Effector memory CD4-positive, alpha-beta T cell (primary cell): Measurements from ENCODE around the gene PTBP3.
"Not testable (repeated sequence)": the region's sequence is repeated elsewhere in the genome, so short reads cannot be mapped to it uniquely, and the experiment has no call there.

Source experiments
- DNase-seq, 3 donors: peaks; one replicate each; pipeline ENCODE4 v3.0.0-alpha.2; 2020
- H3K27ac ChIP-seq: 2 replicates; pipeline ENCODE4 v1.7.0; 2013; ENCODE audit warnings: mild to moderate bottlenecking, low read length, moderate library complexity; ENCODE audit not compliant: insufficient read depth, poor library complexity, severe bottlenecking
- H3K27me3 ChIP-seq: replicated peaks from 2 replicates; pipeline ENCODE4 v1.7.0; 2013; ENCODE audit warnings: mild to moderate bottlenecking, low read length; ENCODE audit not compliant: insufficient read depth, control insufficient read depth, poor library complexity, severe bottlenecking
- H3K36me3 ChIP-seq: 2 replicates; pipeline ENCODE4 v1.7.0; 2013; ENCODE audit warnings: mild to moderate bottlenecking, low read length, moderate library complexity; ENCODE audit not compliant: control insufficient read depth, insufficient read depth
- H3K4me1 ChIP-seq: 2 replicates; pipeline ENCODE4 v1.7.0; 2013; ENCODE audit warnings: low read length, mild to moderate bottlenecking; ENCODE audit not compliant: control insufficient read depth, insufficient read depth, poor library complexity, severe bottlenecking
- H3K4me3 ChIP-seq: 2 replicates; pipeline ENCODE4 v1.7.0; 2013; ENCODE audit warnings: low read length, low read depth, mild to moderate bottlenecking; ENCODE audit not compliant: insufficient read depth, poor library complexity, severe bottlenecking
- H3K9me3 ChIP-seq: 2 replicates; pipeline ENCODE4 v1.7.0; 2013; ENCODE audit warnings: mild to moderate bottlenecking, low read length, moderate library complexity; ENCODE audit not compliant: control insufficient read depth

Gene PTBP3

DNA sequence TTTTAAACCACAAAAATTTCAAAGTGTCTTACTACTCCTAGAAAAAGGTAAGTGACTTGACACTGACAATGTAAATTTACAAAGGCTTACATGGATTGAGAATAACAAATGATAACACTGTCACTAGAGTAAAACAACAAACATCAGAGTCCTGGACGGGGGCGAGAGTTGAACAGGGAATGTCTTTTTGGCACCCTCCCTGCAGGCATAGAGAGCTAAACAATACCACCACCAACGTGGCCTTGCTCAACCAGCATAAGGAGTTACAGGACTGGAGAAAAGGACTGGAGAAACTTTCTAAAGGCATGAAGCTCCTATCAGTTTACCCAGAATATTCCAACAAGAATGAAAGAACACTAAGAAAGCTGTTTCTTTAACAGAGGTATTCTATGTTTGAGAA is 55.3 kb downstream of the PTBP3 start:
- no peaks in the 10 kb centered on the region for H3K9me3 ChIP-seq
- peaks cover 4% of the 10 kb centered on the region for H3K36me3 ChIP-seq
- no peaks in the 10 kb centered on the region for H3K27me3 ChIP-seq
- no peak overlapping the region for H3K4me3 ChIP-seq
- no peak overlapping the region for H3K27ac ChIP-seq
- no peak for DNase-seq
- no peaks in the 10 kb centered on the region for H3K4me1 ChIP-seq

DNA sequence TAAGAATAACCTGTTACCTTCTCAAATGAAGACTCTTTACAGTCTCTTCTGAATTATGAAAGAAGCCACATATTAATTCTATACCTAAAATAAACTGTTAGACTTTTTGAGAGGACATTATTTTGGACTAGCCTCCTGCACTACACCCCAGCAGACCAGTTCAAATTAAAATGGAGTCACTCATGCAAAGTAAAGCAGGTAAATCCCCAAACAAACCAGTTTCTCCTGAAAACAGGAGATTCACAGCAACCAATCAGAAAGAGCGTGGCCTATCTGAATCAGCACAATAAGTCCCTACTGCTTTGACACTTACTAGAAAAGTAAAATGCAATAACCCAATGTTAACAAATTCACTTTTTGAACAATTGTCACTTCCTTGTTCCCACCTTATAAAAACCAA is 58.8 kb downstream of the PTBP3 start:
- H3K27me3 ChIP-seq = no peaks in the 10 kb centered on the region
- peaks cover 4% of the 10 kb centered on the region for H3K36me3 ChIP-seq
- H3K4me3 ChIP-seq = no peak overlapping the region
- no peaks in the 10 kb centered on the region for H3K9me3 ChIP-seq
- H3K4me1 ChIP-seq = no peaks in the 10 kb centered on the region
- H3K27ac ChIP-seq = no peak overlapping the region
- no peak for DNase-seq

DNA sequence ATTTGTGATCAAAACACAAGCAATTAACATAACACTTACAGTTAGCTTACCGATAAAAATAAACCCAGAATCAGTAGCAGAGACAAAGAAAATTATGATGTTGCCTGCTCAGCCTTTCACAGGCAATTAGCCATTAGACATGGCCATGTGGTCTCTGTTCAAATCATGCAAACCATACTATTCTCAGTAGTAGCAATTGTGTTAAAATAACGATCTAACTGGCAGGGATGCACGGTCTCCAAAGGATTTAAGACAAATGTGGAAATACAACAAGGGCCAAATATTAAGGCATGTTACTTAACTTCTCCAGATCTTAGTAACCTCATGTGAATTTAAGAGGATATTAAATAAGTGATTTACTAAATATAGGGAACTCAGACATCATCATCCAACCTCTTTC is 59.5 kb downstream of the PTBP3 start:
- Histone ChIP-seq H3K27me3 (no peaks in the 10 kb centered on the region), H3K36me3 (peaks cover 4% of the 10 kb centered on the region), H3K27ac (no peak overlapping the region), H3K9me3 (no peaks in the 10 kb centered on the region), H3K4me3 (no peak overlapping the region), H3K4me1 (no peaks in the 10 kb centered on the region)
- no peak for DNase-seq

DNA sequence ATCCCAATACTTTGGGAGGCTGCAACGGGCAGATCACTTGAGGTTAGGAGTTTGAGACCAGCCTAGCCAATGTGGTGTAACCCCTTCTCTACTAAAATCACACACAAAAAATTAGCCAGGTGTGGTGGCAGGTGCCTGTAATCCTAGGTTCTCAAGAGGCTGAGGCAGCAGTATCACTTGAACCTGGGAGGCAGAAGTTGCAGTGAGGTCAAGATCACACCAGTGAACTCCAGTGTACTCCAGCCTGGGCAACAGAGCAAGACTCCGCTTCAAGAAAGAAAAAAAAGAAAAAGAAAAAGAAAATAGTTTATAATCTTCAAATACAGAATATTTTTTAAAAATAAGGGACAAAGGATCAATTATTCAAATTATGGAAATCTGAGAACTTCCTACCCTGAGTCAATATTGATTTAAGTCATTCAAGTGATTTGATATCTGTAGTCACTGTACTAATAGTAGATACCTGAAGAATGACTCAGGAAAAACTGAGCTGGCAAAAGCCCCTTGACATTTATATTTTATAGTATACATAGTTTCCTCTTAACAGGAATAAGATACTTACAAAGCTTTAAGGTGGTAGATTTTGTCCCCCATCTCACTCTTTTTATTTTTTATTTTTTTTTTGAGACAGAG is 61.8 kb downstream of the PTBP3 start:
- Histone ChIP-seq H3K9me3 (no peaks in the 10 kb centered on the region), H3K4me1 (no peaks in the 10 kb centered on the region), H3K4me3 (no peak overlapping the region), H3K27me3 (no peaks in the 10 kb centered on the region), H3K36me3 (peaks cover 8% of the 10 kb centered on the region), H3K27ac (no peak overlapping the region)
- no peak for DNase-seq

DNA sequence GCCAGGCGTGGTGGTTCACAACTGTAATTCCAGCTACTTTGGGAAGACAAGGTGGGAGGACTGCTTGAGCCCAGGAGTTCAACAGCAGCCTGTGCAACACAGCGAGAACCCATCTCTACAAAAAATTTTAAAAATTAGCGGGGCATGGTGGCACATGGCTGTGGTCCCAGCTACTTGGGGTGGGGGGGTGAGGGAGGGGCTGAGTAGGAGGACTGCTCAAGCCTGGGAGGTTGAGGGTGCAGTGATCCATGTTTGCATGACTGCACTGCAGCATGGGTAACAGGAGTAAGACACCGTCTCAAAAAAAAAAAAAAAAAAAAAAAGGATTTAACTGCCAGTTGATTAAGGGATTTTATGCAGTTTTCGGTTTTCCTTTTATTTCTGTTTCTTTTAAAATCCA is 65.0 kb downstream of the PTBP3 start:
- H3K27ac ChIP-seq = no peak overlapping the region
- no peaks in the 10 kb centered on the region for H3K27me3 ChIP-seq
- H3K36me3 ChIP-seq = peaks cover 3% of the 10 kb centered on the region
- no peaks in the 10 kb centered on the region for H3K4me1 ChIP-seq
- DNase-seq = no peak
- no peaks in the 10 kb centered on the region for H3K9me3 ChIP-seq
- H3K4me3 ChIP-seq = no peak overlapping the region

DNA sequence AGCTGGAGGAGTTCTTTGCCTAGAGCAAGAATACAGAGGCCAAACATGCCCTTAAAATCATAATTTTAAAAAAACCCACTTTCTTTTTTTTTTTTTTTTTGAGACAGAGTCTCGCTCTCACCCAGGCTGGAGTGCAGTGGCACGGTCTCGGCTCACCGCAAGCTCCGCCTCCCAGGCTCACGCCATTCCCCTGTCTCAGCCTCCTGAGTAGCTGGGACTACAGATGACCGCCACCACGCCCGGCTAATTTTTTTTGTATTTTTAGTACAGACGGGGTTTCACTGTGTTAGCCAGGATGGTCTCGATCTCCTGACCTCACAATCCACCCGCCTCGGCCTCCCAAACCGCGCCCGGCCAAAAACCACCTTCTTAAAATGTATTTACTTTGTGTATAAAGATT is 66.3 kb downstream of the PTBP3 start:
- not testable (repeated sequence) for H3K27ac ChIP-seq, DNase-seq, H3K4me1 ChIP-seq, H3K4me3 ChIP-seq, H3K27me3 ChIP-seq, H3K36me3 ChIP-seq, H3K9me3 ChIP-seq

DNA sequence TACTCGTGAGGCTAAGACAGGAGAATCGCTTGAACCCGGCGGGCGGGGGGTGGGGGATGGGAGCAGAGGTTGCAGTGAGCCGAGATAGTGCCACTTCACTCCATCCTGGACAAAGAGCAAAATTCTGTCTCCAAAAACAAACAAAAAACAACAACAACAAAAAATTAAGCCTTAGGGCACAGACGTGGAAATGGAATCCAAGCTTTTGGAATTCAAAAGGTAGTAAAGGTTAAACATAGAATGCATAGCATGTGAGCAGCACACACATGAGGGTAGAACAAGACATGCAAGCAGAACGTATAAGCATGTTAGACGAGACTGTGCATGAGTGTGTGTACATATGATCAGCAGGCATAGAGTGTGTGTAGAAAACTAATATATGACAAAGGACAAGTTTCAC is 68.0 kb downstream of the PTBP3 start:
- Histone ChIP-seq H3K36me3 (peaks cover 4% of the 10 kb centered on the region), H3K4me1 (no peaks in the 10 kb centered on the region), H3K27ac (no peak overlapping the region), H3K9me3 (no peaks in the 10 kb centered on the region), H3K4me3 (no peak overlapping the region), H3K27me3 (no peaks in the 10 kb centered on the region)
- DNase-seq = no peak

DNA sequence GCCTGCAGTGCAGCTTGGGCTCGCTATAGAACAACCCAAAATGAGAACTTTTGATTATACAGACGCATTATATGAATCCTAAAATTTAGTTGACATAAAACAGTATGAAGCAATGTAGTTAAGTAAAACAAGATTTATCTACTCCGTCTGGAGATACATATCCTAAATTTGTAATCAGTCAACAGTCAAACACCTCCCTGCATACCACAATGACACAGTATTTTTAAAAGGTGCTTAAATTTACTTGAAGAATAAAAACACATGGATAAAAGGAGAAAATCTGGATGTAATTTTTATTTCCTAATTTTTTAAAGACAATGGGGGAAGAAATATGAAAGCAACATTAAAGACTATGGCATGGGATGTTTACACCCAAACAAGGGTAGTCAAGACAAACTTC is 70.8 kb downstream of the PTBP3 start:
- Histone ChIP-seq H3K9me3 (no peaks in the 10 kb centered on the region), H3K27me3 (no peaks in the 10 kb centered on the region)

DNA sequence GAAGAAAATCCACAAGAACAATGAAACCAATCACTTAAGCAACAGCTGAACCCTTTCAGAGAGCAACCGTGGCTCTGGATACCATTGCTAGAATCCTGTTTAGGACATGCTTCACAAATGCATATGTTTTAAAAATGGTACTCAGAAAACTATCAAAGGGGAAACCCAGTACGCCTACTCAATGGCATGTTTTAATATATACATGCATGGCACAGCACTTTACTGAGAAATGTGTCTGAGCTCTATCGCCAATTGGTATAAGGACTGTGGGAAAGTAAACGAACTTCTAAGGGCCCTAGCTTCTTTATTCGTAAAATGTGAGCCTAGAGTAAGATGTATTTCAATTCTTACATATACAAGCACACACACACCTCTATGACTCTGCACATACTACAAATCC is 72.3 kb downstream of the PTBP3 start:
- Histone ChIP-seq H3K27ac (no peak overlapping the region), H3K27me3 (no peaks in the 10 kb centered on the region), H3K9me3 (no peaks in the 10 kb centered on the region), H3K4me3 (no peak overlapping the region), H3K36me3 (peaks cover 11% of the 10 kb centered on the region), H3K4me1 (no peaks in the 10 kb centered on the region)
- no peak for DNase-seq

More for the DNA sequence above, 70.8 kb downstream of the PTBP3 start:
- Histone ChIP-seq H3K4me1 (no peaks in the 10 kb centered on the region), H3K27ac (no peak overlapping the region), H3K4me3 (no peak overlapping the region), H3K36me3 (peaks cover 8% of the 10 kb centered on the region)
- no peak for DNase-seq

DNA sequence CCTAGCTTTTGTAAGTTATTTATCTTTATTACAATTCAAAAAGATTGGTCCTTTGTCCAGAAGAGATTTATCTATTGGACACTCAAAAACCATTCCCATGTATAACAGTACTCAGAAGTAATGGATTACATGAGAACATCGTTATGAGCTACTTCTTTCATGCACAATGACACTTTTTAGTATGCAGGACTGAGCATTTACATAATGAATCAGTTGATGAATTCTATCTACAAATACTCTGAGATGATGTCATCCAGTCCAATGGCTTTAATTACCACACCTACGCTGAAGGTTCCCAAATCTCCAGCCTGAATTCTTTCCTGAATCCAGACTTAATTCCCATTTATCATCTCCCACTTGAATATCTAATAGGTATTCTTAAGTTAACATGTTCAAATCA is 75.3 kb downstream of the PTBP3 start:
- Histone ChIP-seq H3K36me3 (peaks cover 11% of the 10 kb centered on the region), H3K4me3 (no peak overlapping the region), H3K27ac (no peak overlapping the region), H3K4me1 (no peaks in the 10 kb centered on the region), H3K27me3 (no peaks in the 10 kb centered on the region), H3K9me3 (no peaks in the 10 kb centered on the region)
- DNase-seq = no peak
